H9 (cell line): ENCODE results near the gene GNPTAB. TPM values are rescaled to one million over a fixed set of nuclear protein-coding genes. Genes with fewer than 3 reads are reported as not detected.

ENCODE experiments used
- DNase-seq: peaks from one replicate; pipeline ENCODE4 v3.0.0-alpha.2; 2017
- H2AFZ ChIP-seq: one replicate; pipeline ENCODE4 v1.6.1; 2013; ENCODE audit warnings: mild to moderate bottlenecking, low read length, control low read depth, moderate library complexity
- H2AK5ac ChIP-seq: 2 replicates; pipeline ENCODE4 v1.6.1; 2013; ENCODE audit warnings: low read length, control low read depth, mixed read lengths; ENCODE audit not compliant: insufficient read length
- H2BK120ac ChIP-seq: one replicate; pipeline ENCODE4 v1.6.1; 2013; ENCODE audit warnings: low read depth, mild to moderate bottlenecking, low read length, control low read depth, inconsistent platforms; ENCODE audit not compliant: poor library complexity, severe bottlenecking
- H2BK12ac ChIP-seq: 2 replicates; pipeline ENCODE4 v1.6.1; 2013; ENCODE audit warnings: low read length, control low read depth, mixed read lengths, low read depth; ENCODE audit not compliant: insufficient read length
- H2BK15ac ChIP-seq: 2 replicates; pipeline ENCODE4 v1.6.1; 2013; ENCODE audit warnings: low read depth, low read length, control low read depth
- H2BK20ac ChIP-seq: one replicate; pipeline ENCODE4 v1.6.1; 2013; ENCODE audit warnings: low read depth, mild to moderate bottlenecking, low read length, control low read depth, inconsistent platforms; ENCODE audit not compliant: poor library complexity, severe bottlenecking
- H2BK5ac ChIP-seq: 2 replicates; pipeline ENCODE4 v1.6.1; 2013; ENCODE audit warnings: low read length, control low read depth, mixed read lengths; ENCODE audit not compliant: insufficient read length
- H3K14ac ChIP-seq: 2 replicates; pipeline ENCODE4 v1.6.1; 2013; ENCODE audit warnings: low read length, control low read depth; ENCODE audit not compliant: insufficient read depth
- H3K18ac ChIP-seq: 2 replicates; pipeline ENCODE4 v1.6.1; 2013; ENCODE audit warnings: low read depth, mild to moderate bottlenecking, mixed read lengths, low read length, control low read depth; ENCODE audit not compliant: insufficient read length
- H3K23ac ChIP-seq: 2 replicates; pipeline ENCODE4 v1.6.1; 2013; ENCODE audit warnings: low read length, control low read depth, mixed read lengths, low read depth; ENCODE audit not compliant: insufficient read length
- H3K23me2 ChIP-seq: 2 replicates; pipeline ENCODE4 v1.6.1; 2013; ENCODE audit warnings: low read depth, mild to moderate bottlenecking, mixed read lengths, low read length, control low read depth; ENCODE audit not compliant: insufficient read length, poor library complexity, severe bottlenecking
- H3K27ac ChIP-seq: 2 replicates; pipeline ENCODE4 v1.5.1; 2013; ENCODE audit warnings: low read length, control low read depth, mixed read lengths, low read depth; ENCODE audit not compliant: insufficient read length
- H3K27me3 ChIP-seq: 2 replicates; pipeline ENCODE4 v1.6.1; 2013; ENCODE audit warnings: low read length, control low read depth, inconsistent platforms; ENCODE audit not compliant: insufficient read depth
- H3K4ac ChIP-seq: 2 replicates; pipeline ENCODE4 v1.6.1; 2013; ENCODE audit warnings: low read depth, mild to moderate bottlenecking, control low read depth, inconsistent platforms, low read length, moderate library complexity
- H3K4me1 ChIP-seq: 2 replicates; pipeline ENCODE4 v1.6.1; 2013; ENCODE audit warnings: low read length, control low read depth, inconsistent platforms; ENCODE audit not compliant: insufficient read depth
- H3K4me2 ChIP-seq: 2 replicates; pipeline ENCODE4 v1.6.1; 2013; ENCODE audit warnings: low read length, control low read depth, mixed read lengths; ENCODE audit not compliant: insufficient read length, insufficient read depth
- H3K56ac ChIP-seq: 2 replicates; pipeline ENCODE4 v1.6.1; 2013; ENCODE audit warnings: low read depth, mild to moderate bottlenecking, mixed read lengths, low read length, control low read depth; ENCODE audit not compliant: insufficient read length
- H3K79me1 ChIP-seq: 2 replicates; pipeline ENCODE4 v1.6.1; 2013; ENCODE audit warnings: low read depth, mild to moderate bottlenecking, moderate library complexity, low read length, control low read depth, inconsistent platforms; ENCODE audit not compliant: insufficient read depth, poor library complexity, severe bottlenecking
- H3K79me2 ChIP-seq: 2 replicates; pipeline ENCODE4 v1.6.1; 2013; ENCODE audit warnings: low read length, control low read depth, inconsistent platforms; ENCODE audit not compliant: insufficient read depth
- H3K9ac ChIP-seq: 2 replicates; pipeline ENCODE4 v1.6.1; 2013; ENCODE audit warnings: low read length, control low read depth, mixed read lengths; ENCODE audit not compliant: insufficient read length; ENCODE audit errors: extremely low read depth
- H3K9me3 ChIP-seq: one replicate; pipeline ENCODE4 v1.6.1; 2013; ENCODE audit warnings: low read depth, low read length, inconsistent platforms; ENCODE audit not compliant: control insufficient read depth
- H3T11ph ChIP-seq: one replicate; pipeline ENCODE4 v1.6.1; 2013; ENCODE audit warnings: mild to moderate bottlenecking, low read length, control low read depth, inconsistent platforms
- H4K20me1 ChIP-seq: one replicate; pipeline ENCODE4 v1.6.1; 2013; ENCODE audit not compliant: control insufficient read depth, insufficient read length, insufficient read depth
- H4K5ac ChIP-seq: 2 replicates; pipeline ENCODE4 v1.6.1; 2013; ENCODE audit warnings: low read depth, mild to moderate bottlenecking, mixed read lengths, low read length, control low read depth; ENCODE audit not compliant: insufficient read length
- H4K8ac ChIP-seq: replicated peaks from 2 replicates; pipeline ENCODE4 v1.6.1; 2013; ENCODE audit warnings: low read length, control low read depth, mixed read lengths, low read depth; ENCODE audit not compliant: insufficient read length
- H4K91ac ChIP-seq: 2 replicates; pipeline ENCODE4 v1.6.1; 2013; ENCODE audit warnings: low read depth, mild to moderate bottlenecking, moderate library complexity, mixed read lengths, low read length, control low read depth; ENCODE audit not compliant: insufficient read length
- H3K27ac Mint-ChIP-seq, 3 experiments: 2 replicates in 2 of 3; 3 replicates in 1 of 3; pipeline ENCODE4 v1.8.0; 2020 to 2021; ENCODE audit warnings: mixed read lengths in 3 of 3, mild to moderate bottlenecking in 1 of 3, moderate library complexity in 1 of 3
- H3K27me3 Mint-ChIP-seq: 2 replicates; pipeline ENCODE4 v1.8.0; 2021; ENCODE audit warnings: low read depth, mild to moderate bottlenecking, moderate library complexity, mixed read lengths
- H3K36me3 Mint-ChIP-seq, 3 experiments: 2 replicates in 2 of 3; 3 replicates in 1 of 3; pipeline ENCODE4 v1.8.0; 2020 to 2021; ENCODE audit warnings: low read depth in 3 of 3, mixed read lengths in 3 of 3; ENCODE audit not compliant: insufficient read depth in 1 of 3
- H3K4me1 Mint-ChIP-seq, 2 experiments: 2 replicates each; pipeline ENCODE4 v1.8.0; 2020; ENCODE audit warnings: mixed read lengths in 2 of 2
- H3K4me3 Mint-ChIP-seq, 2 experiments: 2 replicates in 1 of 2; 3 replicates in 1 of 2; pipeline ENCODE4 v1.8.0; 2020 to 2021; ENCODE audit warnings: mild to moderate bottlenecking in 2 of 2, mixed read lengths in 2 of 2, moderate library complexity in 1 of 2
- H3K9me3 Mint-ChIP-seq, 2 experiments: 2 replicates in 1 of 2; 3 replicates in 1 of 2; pipeline ENCODE4 v1.8.0; 2020; ENCODE audit warnings: mild to moderate bottlenecking in 2 of 2, mixed read lengths in 2 of 2, moderate library complexity in 1 of 2
- WGBS: extraction: QIAGEN DNeasy Blood & Tissue Kit; methylation state at CpG from one replicate; pipeline ENCODE4 v1.1.7; 2013; ENCODE audit warnings: missing lambda C conversion rate, low lambda C conversion rate, mixed read lengths; ENCODE audit not compliant: insufficient read length; ENCODE audit errors: extremely low coverage; 5-methylcytosine and 5-hydroxymethylcytosine counted together
- total RNA-seq: library from RNA; stranded (reverse); gene quantifications from 2 replicates; pipeline ENCODE4 v1.2.1, GENCODE V29; 2021
- TF ChIP-seq, protein P1 (sequence below): fragments of 200-600 bp; sonication (generic); conservative IDR thresholded peaks from 3 replicates; pipeline ENCODE4 v1.8.0; 2021; ENCODE audit warnings: antibody characterized with exemption, mild to moderate bottlenecking

The GNPTAB gene
- total RNA-seq, 1 experiment from 2014 or later = 44.3 TPM

GRCh38 chr12:101695706-101696105 lies 135.1 kb downstream of the GNPTAB start:
- Histone ChIP-seq H4K5ac (no peak overlapping the region), H3K4me2 (no peak overlapping the region), H4K91ac (no peak overlapping the region), H2BK20ac (no peak overlapping the region), H2BK12ac (no peak overlapping the region), H3K27me3 (peaks cover 8% of the 10 kb centered on the region; the same call in 1 of the 2 replicates), H3K23ac (no peak overlapping the region), H4K20me1 (no peaks in the 10 kb centered on the region), H3K9me3 (no peaks in the 10 kb centered on the region), H3K23me2 (peaks cover 13% of the 10 kb centered on the region), H3K4me1 (peaks cover 3% of the 10 kb centered on the region; the same call in 1 of the 2 replicates), H3K4ac (no peak overlapping the region), H4K8ac (no peak overlapping the region), H3K56ac (no peak overlapping the region), H3K79me2 (no peaks in the 10 kb centered on the region), H3T11ph (no peak overlapping the region), H3K9ac (no peak overlapping the region), H2BK5ac (no peak overlapping the region), H2AFZ (no peak overlapping the region), H2BK120ac (no peak overlapping the region), H3K18ac (no peak overlapping the region), H2BK15ac (no peak overlapping the region), H3K14ac (no peak overlapping the region), H3K79me1 (no peaks in the 10 kb centered on the region), H3K27ac (no peak overlapping the region), H2AK5ac (no peak overlapping the region)
- no peak for DNase-seq
- Mint-ChIP-seq H3K4me3 (no peak overlapping the region), H3K9me3 (no peaks in the 10 kb centered on the region), H3K36me3 (peaks cover 0 to 2% (median 0%) of the 10 kb centered on the region in 3 experiments; a peak in 2 of 7 replicates), H3K27me3 (peaks cover 25% of the 10 kb centered on the region), H3K4me1 (peaks cover 18 to 23% of the 10 kb centered on the region in 2 experiments), H3K27ac (no peak overlapping the region)
- no CpG with 5 or more reads among the region's 1 CpG for WGBS
- TF ChIP-seq, protein P1, sequence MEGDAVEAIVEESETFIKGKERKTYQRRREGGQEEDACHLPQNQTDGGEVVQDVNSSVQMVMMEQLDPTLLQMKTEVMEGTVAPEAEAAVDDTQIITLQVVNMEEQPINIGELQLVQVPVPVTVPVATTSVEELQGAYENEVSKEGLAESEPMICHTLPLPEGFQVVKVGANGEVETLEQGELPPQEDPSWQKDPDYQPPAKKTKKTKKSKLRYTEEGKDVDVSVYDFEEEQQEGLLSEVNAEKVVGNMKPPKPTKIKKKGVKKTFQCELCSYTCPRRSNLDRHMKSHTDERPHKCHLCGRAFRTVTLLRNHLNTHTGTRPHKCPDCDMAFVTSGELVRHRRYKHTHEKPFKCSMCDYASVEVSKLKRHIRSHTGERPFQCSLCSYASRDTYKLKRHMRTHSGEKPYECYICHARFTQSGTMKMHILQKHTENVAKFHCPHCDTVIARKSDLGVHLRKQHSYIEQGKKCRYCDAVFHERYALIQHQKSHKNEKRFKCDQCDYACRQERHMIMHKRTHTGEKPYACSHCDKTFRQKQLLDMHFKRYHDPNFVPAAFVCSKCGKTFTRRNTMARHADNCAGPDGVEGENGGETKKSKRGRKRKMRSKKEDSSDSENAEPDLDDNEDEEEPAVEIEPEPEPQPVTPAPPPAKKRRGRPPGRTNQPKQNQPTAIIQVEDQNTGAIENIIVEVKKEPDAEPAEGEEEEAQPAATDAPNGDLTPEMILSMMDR = no peak

Other genes starting within 250 kb of the GNPTAB start
- not detected in 2 replicates for gene MYBPC1, start 236.0 kb downstream of the GNPTAB start, total RNA-seq
- 14.2 and 17.1 TPM in 2 replicates for gene CHPT1, start 133.3 kb downstream of the GNPTAB start, total RNA-seq
- 0.31 TPM in 1 of 2 replicates, not detected in the other for gene SYCP3, start 91.5 kb downstream of the GNPTAB start, total RNA-seq
- 6.3 and 6.5 TPM in 2 replicates for gene DRAM1, start 46.6 kb upstream of the GNPTAB start, total RNA-seq
- 14.1 and 14.9 TPM in 2 replicates for gene WASHC3, start 231.0 kb upstream of the GNPTAB start, total RNA-seq